Stimulated activated CD4-positive, alpha-beta T cell treated with anti-CD3 and anti-CD28 coated beads, Interleukin-4, amount 100 ng/mL, for 4 hours (primary cell): ENCODE measurements around the gene UBTF.

Experiments used
- DNase-seq, 2 experiments: peaks; one replicate each; pipeline ENCODE4 v3.0.0-alpha.2; 2020

Gene UBTF

DNA sequence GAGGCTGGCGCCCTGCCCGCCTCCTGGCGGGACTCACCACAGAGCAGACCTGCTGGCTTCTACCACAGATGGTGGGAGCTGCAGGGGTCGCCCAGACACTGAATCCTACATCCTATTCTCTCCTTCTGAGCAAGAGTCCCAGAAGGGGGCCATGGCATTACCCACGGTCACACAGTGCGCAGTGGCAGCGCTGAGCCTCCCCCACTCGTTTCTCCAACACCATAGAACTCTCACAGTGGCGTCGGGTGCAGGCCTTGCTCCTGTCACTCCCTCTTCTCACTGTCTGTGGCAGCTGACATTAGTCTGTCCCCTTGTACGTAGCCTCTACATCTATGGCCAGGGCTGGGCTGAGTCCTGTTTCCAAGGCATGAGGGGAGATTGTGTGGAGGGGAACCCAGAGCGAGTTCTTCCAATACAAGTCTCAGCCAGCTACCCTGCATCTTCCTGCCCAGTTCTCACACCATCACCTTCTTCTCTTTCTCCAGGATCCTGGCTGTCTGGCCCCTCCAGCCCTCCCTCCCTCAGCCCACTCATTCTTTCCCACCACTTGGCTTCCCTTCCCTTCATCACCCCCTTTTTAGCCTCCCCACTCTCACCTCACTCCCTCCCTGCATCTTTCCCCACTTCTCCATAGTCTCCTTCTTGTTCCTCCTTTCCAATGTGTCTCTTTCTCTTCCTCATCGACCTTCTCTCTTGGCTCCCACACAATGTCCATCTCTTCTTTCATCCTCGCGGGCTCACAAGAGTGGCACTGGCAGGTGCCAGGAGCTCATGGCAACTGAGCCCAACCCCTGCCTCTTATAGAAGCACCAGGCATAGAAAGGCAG is 5.9 kb downstream of the UBTF start:
- no peak for DNase-seq

DNA sequence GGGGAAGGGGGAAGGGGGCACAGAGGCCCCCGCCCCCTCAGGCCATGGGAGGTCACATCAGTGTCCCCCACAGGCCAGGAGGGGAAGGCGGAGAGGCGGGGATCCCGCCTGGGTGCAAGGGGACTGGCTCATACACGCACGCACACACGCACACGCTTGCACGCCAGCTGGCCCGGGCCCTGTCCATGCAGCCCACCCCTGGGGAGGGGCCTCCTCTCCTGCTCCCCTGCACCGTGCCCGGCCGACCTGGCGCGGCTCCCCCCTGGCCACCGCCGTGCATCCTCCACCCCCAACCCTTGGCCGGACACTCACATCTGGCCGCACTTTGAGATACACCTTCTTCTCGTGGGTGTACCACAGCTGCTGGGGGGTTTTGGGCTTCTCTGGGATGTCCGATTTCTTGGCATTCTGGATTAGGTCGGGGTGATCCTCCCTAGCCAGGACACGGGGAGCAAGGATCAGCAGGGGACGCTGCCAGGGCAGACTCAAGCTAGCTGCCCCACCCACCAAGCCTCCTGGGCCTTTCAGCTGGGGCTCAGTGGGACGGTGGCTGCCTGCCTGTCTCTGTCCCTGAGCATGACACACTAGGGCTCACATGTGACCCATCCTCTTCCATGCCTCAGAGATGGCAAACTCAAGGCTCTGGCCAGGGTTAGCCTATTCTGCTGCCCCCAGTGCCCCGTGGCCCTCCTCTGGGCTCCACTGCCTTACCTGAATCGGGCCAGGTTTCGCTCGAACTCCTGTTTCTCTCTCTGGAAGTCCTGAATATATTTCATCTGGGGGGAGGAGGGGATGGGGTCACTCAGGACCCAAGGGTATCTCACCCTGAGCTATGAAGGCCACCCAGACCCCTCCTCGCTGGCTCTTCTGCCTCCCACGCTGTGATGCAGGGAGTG is 6.7 kb downstream of the UBTF start:
- DNase-seq: no peak

DNA sequence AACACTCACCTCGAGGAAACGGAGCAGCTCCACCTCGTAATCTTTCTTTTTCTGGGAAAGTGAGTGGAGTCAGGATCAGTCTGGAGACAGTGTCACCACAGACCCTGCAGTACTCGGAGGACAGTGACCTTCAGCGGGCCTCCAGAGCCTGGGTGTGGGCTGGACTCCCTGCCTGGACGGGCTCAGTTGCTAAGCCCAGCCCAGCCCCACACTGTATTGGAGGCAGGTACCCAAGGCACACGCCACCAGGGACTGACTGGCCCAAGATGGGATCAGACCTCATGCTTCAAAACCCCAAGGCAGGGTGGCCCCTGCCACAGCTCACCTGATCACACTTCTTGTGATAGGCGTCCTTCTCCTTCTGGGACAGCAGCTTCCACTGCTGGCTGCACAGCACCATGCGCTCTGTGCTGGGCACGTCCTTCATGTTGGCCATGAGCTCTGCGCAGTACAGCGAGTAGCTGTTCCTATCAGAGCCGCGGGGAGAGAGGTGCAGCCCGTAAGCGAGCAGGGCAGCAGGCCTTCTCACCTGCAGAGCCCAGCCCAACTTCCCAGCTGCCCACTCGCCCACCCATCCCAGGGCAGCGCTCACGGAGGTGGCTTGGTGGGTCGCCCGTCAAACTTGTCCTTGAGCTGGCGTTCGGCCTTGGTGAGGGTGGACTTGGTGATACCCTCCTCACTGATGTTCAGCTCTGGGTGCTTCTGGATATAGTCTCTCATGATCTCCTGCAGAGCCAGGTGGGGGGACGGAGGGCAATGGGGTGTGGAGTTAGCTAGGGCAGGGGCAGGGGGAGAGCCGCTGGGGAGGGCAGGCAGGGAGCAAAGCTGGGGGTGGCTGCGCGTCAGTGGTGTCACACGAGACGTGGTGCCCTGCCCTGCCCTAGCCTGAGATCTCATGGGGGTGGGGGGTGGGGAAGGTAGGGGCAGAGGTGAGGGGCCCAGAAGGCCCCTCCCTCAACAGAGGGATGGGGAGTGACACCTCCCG is 7.9 kb downstream of the UBTF start:
- DNase-seq: no peak

DNA sequence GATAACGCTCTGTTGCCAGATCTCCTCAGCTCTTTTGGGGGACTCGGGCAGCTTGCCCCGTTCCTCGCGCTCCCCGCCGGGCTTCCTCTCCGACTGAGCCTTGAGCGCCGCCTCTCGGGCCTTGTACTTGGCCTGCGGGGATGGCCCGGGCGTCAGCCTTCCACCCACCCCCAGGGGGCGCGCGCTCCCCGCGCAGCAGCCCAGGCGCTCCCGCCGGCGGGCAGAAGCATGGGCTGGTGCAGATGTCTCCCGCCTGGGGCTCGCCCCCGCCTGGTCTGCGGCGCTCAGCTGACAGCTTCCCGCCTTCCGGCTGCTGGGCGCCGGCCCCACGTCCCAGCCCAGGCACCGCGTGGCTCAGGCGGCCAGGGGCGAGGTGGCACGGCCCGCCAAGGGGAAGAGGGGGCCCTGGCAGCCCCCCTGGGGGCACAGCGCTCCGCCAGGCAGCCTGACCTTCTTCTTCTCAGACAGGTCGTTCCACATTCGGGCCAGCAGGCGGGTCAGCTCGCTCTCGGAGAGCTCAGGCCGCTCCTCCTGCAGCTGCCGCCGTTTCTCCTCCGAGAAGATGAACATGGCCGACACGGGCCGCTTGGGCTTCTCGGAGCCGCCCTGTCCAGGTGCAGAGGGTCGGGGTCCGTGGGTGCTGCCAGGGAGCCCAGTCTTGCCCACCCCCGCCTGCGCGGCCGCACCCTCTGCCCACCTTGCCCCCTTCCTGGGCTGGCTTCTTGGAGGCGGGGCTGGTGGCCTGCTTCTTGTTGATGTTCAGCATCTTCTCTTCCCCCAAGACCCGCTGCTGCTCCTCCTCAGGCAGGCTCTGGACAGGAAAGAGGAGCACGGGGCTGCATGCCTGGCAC is 8.9 kb downstream of the UBTF start:
- DNase-seq: peak; percentile 86 to 88

GRCh38 chr17:44209786-44210341 is 9.6 kb downstream of the UBTF start:
- peak; percentile 35 to 55 for DNase-seq

GRCh38 chr17:44207743-44208142 is 11.7 kb downstream of the UBTF start:
- no peak for DNase-seq

- DNase-seq: no peak
Measured at GRCh38 chr17:44207319-44207718, 12.2 kb downstream of the UBTF start.

DNA sequence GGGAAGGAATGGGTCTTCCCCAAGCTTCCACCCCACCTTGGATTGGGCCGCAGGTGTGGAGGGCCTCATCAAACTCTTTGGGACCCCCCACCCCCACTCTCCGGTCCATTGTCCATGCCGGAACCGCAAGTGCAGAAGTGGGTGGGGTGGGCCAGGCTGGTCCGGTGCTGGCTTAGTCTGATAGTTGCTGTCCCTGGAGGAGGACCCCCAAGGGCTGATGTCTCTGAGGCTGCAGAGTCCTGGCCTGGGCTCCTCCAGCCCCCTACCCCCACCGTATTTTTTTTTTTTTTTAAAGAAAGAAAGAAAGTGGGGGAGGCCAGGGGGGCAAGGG is 12.7 kb downstream of the UBTF start:
- no peak for DNase-seq

- no peak for DNase-seq
Measured at GRCh38 chr17:44205962-44206824, 13.3 kb downstream of the UBTF start.

- DNase-seq: no peak
Measured at GRCh38 chr17:44204441-44204882, 15.0 kb downstream of the UBTF start.

- DNase-seq: no peak
Measured at GRCh38 chr17:44203731-44204440, 15.6 kb downstream of the UBTF start.

GRCh38 chr17:44202756-44203155 is 16.7 kb downstream of the UBTF start:
- no peak for DNase-seq

GRCh38 chr17:44200478-44201155 is 18.9 kb downstream of the UBTF start:
- no peak for DNase-seq

DNA sequence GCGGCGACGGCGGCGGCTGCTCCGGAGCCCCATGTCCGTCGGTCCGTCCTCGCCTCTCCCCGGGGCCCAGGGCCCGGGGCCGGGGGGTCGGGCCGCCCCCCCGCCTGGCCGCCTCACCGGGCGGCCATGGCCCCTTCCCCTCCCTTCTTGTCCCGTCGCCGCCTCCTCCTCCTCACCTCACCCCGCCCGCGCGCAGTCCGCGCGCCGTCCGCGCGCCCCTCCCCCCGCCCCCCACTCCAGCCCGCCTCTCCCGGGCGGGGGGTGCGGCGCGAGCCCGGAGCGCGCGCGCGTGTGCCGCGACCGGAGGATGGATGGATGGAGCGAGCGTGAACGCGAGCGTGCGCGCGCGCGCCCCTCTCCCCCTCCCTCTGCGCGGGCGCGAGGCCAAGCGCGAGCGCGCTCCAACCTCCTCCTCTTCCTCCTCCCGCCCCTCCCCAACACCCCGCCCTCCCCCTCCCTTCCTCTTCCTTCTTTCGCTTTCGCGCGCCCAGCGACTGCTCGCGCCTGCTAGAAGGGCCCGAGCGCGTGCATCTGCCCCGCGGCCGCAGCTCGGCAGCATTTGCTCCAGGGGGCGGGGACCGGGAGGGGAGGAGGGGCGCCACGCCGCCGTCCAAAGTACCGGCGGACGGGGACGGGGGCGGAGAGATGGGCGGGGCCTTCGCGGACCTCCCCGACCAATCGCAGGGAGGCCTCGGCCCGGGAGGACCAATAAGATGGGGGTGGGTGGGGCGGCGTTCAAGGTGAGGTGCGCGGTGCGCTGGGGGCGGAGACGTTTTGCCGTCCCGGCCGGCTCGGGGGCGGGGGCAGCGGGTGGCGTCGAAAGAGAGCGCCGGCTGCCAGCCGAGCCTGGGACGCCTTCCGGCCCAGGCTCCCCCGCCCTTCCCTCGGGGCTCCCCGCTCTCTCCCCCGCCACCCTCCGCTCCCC is 19.7 kb downstream of the UBTF start, which contains the start of gene ATXN7L3:
TSS of gene ATXN7L3 (minus strand) at position 332 of the 925 bp plus-strand sequence. CDS start 1,814 bp downstream, outside the sequence.
- peak; percentile 99 to 100 for DNase-seq

DNA sequence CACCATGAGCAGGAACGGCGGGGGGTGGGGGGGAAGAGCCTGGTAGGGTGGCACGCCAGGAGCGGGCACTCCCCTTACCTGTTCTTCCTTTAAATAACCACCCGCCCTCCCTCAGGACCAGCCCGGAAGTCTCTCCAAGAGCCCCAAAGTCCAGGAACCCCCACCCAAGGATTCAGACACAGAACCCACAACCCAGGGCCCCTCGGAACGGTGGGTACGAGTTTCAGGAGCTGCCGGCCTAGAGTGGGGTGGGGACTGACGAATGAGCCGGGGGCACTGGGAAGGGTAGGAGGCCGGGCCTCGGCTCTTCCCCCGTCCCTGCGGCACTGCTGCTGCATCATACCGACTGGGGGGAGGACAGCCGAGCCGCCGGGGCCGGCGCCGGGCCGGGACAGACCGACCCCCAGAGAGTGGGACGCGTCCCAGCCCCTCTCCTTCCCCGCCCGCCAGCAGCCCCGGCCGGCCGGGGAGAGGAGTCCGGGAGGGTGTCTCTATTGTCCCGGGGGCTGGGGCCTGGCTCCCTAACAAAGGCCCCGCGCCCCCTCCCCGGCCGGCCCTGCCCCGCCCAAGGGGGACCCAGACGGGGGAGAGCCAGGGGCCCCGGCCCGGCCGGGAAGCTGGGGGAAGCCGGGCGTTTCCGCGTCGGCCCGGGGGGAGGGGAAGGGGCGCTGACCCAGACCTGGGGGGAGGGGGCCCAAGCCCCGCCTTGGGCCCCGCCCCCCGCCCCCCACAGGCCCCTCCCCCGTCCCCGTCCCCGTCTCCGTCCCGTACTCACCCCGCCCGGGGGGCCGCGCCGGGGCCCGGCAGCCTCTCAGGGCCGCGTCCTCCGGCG is 20.5 kb downstream of the UBTF start:
- peak; percentile 46 to 59 for DNase-seq

DNA sequence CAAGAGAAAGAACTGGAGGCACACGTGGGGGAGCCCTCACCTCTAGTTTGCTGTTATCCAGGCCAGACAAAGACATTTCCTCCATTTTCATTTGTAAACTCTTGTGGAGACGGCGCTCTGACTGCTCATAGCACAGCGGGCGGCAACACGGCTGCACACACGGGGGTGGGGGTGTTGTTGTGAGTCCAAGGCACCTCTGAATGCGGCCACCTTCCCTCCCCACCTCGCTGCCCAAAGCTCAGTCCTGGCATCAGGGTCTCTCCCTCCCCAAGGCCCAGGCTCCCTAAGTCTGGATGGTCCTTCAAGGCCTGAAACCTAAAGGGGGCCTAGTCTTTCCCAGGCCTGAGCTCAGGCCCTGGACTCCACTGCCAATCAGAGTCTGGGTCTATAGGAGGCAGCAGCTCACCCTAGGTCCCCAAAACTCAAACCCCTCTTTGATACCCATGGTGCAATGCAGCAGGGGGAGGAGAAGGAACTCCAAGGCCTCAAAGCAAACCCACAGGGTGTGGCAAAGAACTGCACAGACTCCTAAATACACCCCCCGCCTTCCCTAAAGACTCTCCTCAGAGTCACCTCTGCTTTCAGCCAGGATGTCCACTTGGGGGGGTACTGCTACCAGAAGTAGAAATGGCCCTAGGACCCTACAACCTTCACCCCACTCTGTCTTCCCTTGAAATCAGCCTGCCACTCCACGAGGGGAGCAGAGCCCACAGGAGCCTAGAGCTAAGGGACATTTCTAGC is 21.3 kb downstream of the UBTF start:
- peak in 1 of 2 experiments; percentile 40 for DNase-seq
